Common myeloid progenitor, CD34-positive (primary cell): ENCODE measurements around the gene ADIRF.

Experiments
- CTCF ChIA-PET: fragments of 350-600 bp; sonication (Branson Sonifier 250); formaldehyde crosslinking; loops from one replicate; lab custom pipeline; 2021; ENCODE audit warnings: antibody characterized with exemption; lab: Charles Lee
- POLR2A ChIA-PET: fragments of 350-600 bp; sonication (Branson Sonifier 250); formaldehyde crosslinking; loops from one replicate; lab custom pipeline; 2021; ENCODE audit warnings: antibody characterized with exemption; lab: Charles Lee
- DNase-seq, 3 donors: peaks; one replicate each; pipeline versions ENCODE4 v3.0.0 to v3.0.0-alpha.2; 2013
- H3K27ac ChIP-seq, 2 experiments: 1 replicate in 1 of 2; 2 replicates in 1 of 2; pipeline ENCODE4 v1.7.0; 2013; ENCODE audit warnings: inconsistent platforms in 2 of 2, low read length in 2 of 2, mild to moderate bottlenecking in 2 of 2, low read depth in 1 of 2, moderate library complexity in 1 of 2; ENCODE audit not compliant: severe bottlenecking in 2 of 2, insufficient read depth in 1 of 2, poor library complexity in 1 of 2
- H3K27me3 ChIP-seq, 5 experiments: replicated peaks in 2 of 5; 1 replicate in 3 of 5; 2 replicates in 2 of 5; pipeline versions ENCODE4 v1.6.1 to v1.7.0; 2013; ENCODE audit warnings: low read length in 4 of 5, mild to moderate bottlenecking in 2 of 5, moderate library complexity in 2 of 5, inconsistent platforms in 1 of 5; ENCODE audit not compliant: insufficient read depth in 5 of 5, control insufficient read depth in 4 of 5
- H3K36me3 ChIP-seq, 4 experiments: 1 replicate in 2 of 4; 2 replicates in 2 of 4; pipeline versions ENCODE4 v1.6.1 to v1.7.0; 2013; ENCODE audit warnings: low read length in 3 of 4, control low read depth in 1 of 4, mild to moderate bottlenecking in 1 of 4; ENCODE audit not compliant: control insufficient read depth in 4 of 4, insufficient read depth in 4 of 4
- H3K4me1 ChIP-seq, 4 experiments: 1 replicate in 3 of 4; 2 replicates in 1 of 4; pipeline versions ENCODE4 v1.6.1 to v1.7.1; 2013; ENCODE audit warnings: low read length in 3 of 4, mild to moderate bottlenecking in 3 of 4, control low read depth in 1 of 4, inconsistent platforms in 1 of 4, moderate library complexity in 1 of 4; ENCODE audit not compliant: control insufficient read depth in 4 of 4, insufficient read depth in 4 of 4; ENCODE audit errors: control extremely low read depth in 1 of 4
- H3K4me3 ChIP-seq, 7 experiments: 1 replicate in 4 of 7; 2 replicates in 3 of 7; pipeline versions ENCODE4 v1.5.1 to v1.7.0; 2013; ENCODE audit warnings: mild to moderate bottlenecking in 7 of 7, low read length in 6 of 7, moderate library complexity in 6 of 7, inconsistent platforms in 2 of 7, low read depth in 2 of 7, control low read depth in 1 of 7; ENCODE audit not compliant: insufficient read depth in 4 of 7, control insufficient read depth in 1 of 7; ENCODE audit errors: extremely low read depth in 1 of 7
- H3K9me3 ChIP-seq, 5 experiments: 1 replicate in 4 of 5; 2 replicates in 1 of 5; pipeline versions ENCODE4 v1.6.1 to v1.7.1; 2013; ENCODE audit warnings: low read length in 4 of 5, mild to moderate bottlenecking in 2 of 5, inconsistent platforms in 1 of 5, low read depth in 1 of 5, moderate library complexity in 1 of 5; ENCODE audit not compliant: control insufficient read depth in 4 of 5, insufficient read depth in 2 of 5; ENCODE audit errors: control extremely low read depth in 1 of 5
- WGBS: methylation state at CpG from one replicate; pipeline ENCODE4 v1.1.5; 2013; ENCODE audit not compliant: insufficient coverage; 5-methylcytosine and 5-hydroxymethylcytosine counted together

The ADIRF gene

DNA sequence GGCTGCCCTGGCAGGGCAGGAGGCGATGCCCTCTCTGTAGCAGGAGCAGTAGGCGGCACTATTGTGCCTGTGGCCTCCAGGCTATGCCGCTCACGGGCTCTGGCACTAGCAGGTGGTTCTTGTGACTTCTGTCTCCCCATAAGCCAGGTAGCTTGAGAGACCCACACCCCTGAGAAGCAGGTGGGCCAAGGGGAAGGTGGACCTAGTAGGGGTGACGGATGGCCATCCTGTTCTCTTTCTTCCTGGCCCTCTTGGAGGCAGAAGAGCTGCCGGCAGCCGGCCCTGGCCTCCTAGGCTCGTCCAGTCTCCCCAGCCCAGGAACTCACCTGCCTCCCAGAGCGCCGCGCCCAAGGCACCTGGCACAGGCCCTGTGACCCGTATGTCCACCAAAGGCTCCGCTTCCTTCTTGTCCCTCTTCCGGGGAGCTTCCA, 26.3 kb upstream of the ADIRF start:
- WGBS, result 94% methylated on average over 13 of the region's 14 CpGs
- CTCF ChIA-PET, result interaction anchor here (1.3 to 2.5 kb wide), 4 partner anchors 12 to 27 kb away, joined by 3 to 9 read pairs (median 5); partner anchors contain the start of gene ADIRF

DNA sequence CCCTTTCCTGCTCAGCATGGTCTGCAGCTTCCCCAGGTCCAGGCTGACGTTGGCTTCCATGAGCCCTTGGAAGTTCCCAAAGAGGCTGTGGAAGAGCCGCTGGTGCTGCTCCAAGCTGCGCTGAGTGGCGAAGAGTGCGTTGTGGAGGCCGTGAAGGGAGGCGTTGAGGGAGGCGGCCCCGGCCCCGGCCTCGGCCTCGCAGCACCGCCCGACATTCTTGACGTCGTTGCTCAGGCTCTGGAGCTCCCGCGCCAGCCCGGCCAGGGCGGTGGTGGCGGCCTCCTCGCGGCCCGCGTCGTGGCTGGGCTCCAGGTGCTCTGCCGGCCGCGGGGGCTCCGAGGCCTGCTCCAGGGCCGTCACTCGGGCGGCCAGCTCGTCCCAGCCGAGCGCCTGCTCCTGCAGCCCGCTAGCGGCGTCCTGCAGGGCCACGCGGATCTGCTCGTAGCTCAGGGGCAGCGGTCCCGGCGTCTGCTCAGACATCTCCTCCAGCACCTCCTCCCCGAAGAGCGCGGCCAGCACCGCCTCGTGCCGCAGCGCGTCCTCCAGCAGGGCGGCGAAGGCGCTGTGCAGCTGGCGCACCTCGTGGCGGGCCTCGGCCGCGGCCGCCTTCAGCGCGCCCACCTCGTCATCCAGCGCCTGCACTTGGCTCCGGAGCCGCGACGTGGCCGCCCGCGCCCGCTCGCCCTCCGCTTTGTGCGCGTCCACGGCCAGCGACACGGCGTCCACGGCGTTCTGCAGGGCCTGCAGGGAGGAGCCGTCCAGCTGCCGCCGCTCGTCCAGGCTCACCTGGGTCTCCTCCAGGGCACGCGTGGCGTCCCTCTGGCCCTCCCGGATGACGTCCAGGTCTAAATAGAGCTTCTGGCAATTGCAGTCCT, 25.6 kb upstream of the ADIRF start:
- H3K9me3 ChIP-seq, result no peaks in the 10 kb centered on the region
- H3K4me3 ChIP-seq, result no peak overlapping the region
- POLR2A ChIA-PET, result interaction anchor here (0.5 kb wide), 1 partner anchor 562 kb away, joined by 3 read pairs; no protein-coding TSS in a partner anchor
- H3K36me3 ChIP-seq, result no peaks in the 10 kb centered on the region
- H3K27me3 ChIP-seq, result peaks cover 0 to 1% (median 0%) of the 10 kb centered on the region in 5 experiments
- CTCF ChIA-PET, result interaction anchor here (1.2 to 1.7 kb wide), 4 partner anchors 12 to 88 kb away, joined by 3 to 6 read pairs (median 4); partner anchors contain the start of gene ADIRF
- H3K27ac ChIP-seq, result no peak overlapping the region
- 97% methylated on average over 86 of the region's 94 CpGs for WGBS
- peaks cover 0 to 4% (median 2%) of the 10 kb centered on the region in 4 experiments for H3K4me1 ChIP-seq
- DNase-seq, result no peak

More for the DNA sequence above, 26.3 kb upstream of the ADIRF start:
- Histone ChIP-seq H3K4me1 (peaks cover 0 to 4% (median 2%) of the 10 kb centered on the region in 4 experiments), H3K4me3 (no peak overlapping the region), H3K27ac (no peak overlapping the region), H3K36me3 (no peaks in the 10 kb centered on the region), H3K9me3 (no peaks in the 10 kb centered on the region), H3K27me3 (peaks cover 0 to 1% (median 0%) of the 10 kb centered on the region in 5 experiments)
- POLR2A ChIA-PET, result no interaction called here
- no peak for DNase-seq

DNA sequence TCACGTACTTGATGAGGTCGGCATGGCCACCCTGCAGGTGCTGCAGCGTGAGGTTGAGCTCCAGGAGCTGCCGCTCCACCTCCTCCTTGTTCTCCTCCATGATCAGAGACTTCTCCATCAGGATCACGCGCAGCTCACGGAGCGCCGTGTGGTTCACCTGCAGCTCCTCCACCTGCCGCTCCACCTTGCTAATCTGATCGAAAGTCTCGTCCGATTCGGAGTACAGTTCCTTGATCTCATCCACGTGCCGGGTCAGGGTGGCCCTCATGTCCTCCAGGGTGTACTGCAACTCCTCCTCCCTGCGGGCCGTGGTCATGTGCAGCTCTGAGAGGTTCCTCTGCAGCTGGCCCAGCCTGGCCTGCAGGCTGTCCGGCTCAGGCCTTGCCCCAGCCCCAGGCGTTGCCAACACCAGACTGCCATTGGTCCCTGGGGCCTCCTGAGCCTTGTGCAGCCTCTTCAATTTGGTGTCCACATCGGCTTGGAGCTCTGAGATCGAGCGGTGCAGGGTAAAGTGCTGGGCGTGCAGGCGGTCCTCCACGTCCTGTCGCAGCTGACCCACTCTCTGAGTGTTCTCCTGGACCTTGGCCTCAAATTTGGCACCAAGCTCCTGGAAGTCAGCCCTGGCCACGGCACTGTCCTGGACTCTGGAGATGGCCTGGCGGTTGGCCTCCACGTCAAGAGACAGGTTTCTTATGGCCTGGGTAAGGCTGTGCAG, 24.8 kb upstream of the ADIRF start:
- Histone ChIP-seq H3K27me3 (peaks cover 0 to 1% (median 0%) of the 10 kb centered on the region in 5 experiments), H3K4me1 (peaks cover 0 to 4% (median 2%) of the 10 kb centered on the region in 4 experiments), H3K27ac (no peak overlapping the region), H3K9me3 (no peaks in the 10 kb centered on the region), H3K4me3 (no peak overlapping the region), H3K36me3 (no peaks in the 10 kb centered on the region)
- 96% methylated on average over 30 of the region's 30 CpGs for WGBS
- DNase-seq, result no peak
- CTCF ChIA-PET, result interaction anchor here (1.2 to 1.7 kb wide), 3 partner anchors 11 to 87 kb away, joined by 3 to 6 read pairs (median 3); no protein-coding TSS in a partner anchor
- POLR2A ChIA-PET, result interaction anchor here (0.5 kb wide), 1 partner anchor 561 kb away, joined by 3 read pairs; no protein-coding TSS in a partner anchor

DNA sequence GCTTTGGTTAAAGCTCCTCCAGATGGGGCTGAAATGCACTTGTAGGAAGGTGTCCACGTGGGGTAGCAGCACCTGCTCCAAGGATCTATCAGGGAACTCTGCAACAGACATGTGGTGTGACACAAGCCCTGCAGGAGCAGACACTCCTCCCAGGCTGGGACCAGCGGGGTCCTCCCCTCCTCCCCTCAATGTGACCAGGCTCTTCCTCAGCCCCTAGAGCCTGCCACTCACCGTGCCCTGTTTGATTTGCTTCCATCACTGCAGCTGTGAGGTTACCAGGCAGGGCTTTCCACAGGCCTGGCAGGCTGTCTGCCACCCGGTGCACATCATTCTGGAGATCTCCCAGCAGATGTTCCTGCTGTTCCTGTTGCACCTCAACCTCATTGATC, 24.3 kb upstream of the ADIRF start:
- DNase-seq, result no peak
- H3K27me3 ChIP-seq, result no peaks in the 10 kb centered on the region
- no peaks in the 10 kb centered on the region for H3K36me3 ChIP-seq
- no peaks in the 10 kb centered on the region for H3K9me3 ChIP-seq
- WGBS, result 97% methylated on average over 3 of the region's 4 CpGs
- H3K4me1 ChIP-seq, result peaks cover 0 to 4% (median 2%) of the 10 kb centered on the region in 4 experiments
- ChIA-PET CTCF (interaction anchor here (1.2 kb wide), 1 partner anchor 87 kb away, joined by 3 read pairs; no protein-coding TSS in a partner anchor), POLR2A (interaction anchor here (0.6 kb wide), 1 partner anchor 261 kb away, joined by 3 read pairs; no protein-coding TSS in a partner anchor)
- no peak overlapping the region for H3K4me3 ChIP-seq
- H3K27ac ChIP-seq, result no peak overlapping the region

DNA sequence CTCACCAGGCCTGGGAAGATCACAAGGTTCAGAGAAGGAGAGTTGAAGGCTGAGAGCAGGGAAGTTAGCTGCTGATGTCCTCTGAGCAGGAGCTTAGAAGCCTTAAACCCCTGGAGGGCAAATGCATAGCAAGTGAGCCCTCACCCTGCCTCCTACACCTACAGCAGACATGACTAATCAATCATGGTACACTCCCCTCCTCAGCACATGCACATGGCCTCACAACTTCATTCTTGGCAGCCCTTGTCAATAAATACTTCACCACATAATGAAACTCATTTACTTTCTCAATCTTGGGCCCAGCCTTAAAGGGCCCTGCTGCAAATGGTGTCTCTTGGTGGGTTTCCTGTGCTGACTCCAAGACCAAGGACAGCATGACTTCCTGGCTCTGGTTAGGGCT, 23.8 kb upstream of the ADIRF start:
- no peaks in the 10 kb centered on the region for H3K27me3 ChIP-seq

DNA sequence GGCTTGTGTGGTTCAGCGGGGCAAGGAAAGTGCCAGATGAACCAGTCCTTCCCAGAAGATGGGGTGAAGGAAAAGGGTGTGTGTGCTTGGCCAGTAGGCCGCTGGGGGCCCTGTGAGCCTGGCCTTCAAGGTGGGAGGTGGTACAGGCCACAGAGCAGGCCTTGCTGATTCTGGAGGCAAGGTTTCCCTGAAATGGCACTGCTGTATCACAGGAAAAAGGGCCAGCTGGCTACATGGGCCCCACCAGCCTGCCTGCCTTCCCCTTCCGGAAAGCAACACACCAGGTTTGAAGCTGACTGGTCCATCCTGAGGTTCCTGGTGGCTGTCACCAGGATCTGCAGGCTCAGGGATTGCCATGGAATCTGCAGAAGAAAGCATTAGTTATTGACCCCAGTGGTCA, 23.4 kb upstream of the ADIRF start:
- Histone ChIP-seq H3K27me3 (no peaks in the 10 kb centered on the region), H3K4me1 (no peaks in the 10 kb centered on the region), H3K27ac (no peak overlapping the region), H3K36me3 (no peaks in the 10 kb centered on the region), H3K9me3 (no peaks in the 10 kb centered on the region), H3K4me3 (no peak overlapping the region)
- no peak for DNase-seq
- ChIA-PET CTCF (interaction anchor here (0.9 kb wide), 1 partner anchor 21 kb away, joined by 3 read pairs; no protein-coding TSS in a partner anchor), POLR2A (no interaction called here)
- WGBS, result 95% methylated on average over 2 of the region's 3 CpGs

More for the DNA sequence above, 23.8 kb upstream of the ADIRF start:
- ChIA-PET POLR2A (interaction anchor here (0.6 kb wide), 1 partner anchor 262 kb away, joined by 3 read pairs; no protein-coding TSS in a partner anchor), CTCF (no interaction called here)
- Histone ChIP-seq H3K4me3 (no peak overlapping the region), H3K9me3 (no peaks in the 10 kb centered on the region), H3K36me3 (no peaks in the 10 kb centered on the region), H3K4me1 (peaks cover 0 to 4% (median 2%) of the 10 kb centered on the region in 4 experiments), H3K27ac (no peak overlapping the region)
- DNase-seq, result no peak
